ENCODE results near the gene PRPF40A.

DNA sequence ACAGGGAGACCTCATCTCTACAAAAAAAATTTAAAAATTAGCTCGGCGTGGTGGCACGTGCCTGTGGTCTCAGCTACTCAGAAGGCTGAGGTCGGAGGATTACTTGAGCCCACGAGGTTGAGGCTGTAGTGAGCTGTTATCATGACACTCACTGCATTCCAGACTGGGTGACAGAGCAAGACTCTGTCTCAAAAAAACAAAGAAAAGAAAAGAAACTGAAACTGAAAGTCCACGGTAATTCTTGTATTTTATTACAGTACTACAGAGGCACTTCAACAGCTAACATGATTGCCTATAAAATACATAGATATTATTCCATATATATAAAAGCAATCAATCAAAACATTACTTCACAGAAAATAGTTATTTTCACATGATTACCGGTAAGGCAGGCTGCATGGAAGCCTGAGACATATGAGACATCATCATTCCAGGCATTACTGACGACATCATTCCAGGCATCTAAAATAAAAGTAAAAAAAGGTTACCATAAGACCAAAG is 23.1 kb downstream of the PRPF40A start:
- TF ChIP-seq, protein P1, sequence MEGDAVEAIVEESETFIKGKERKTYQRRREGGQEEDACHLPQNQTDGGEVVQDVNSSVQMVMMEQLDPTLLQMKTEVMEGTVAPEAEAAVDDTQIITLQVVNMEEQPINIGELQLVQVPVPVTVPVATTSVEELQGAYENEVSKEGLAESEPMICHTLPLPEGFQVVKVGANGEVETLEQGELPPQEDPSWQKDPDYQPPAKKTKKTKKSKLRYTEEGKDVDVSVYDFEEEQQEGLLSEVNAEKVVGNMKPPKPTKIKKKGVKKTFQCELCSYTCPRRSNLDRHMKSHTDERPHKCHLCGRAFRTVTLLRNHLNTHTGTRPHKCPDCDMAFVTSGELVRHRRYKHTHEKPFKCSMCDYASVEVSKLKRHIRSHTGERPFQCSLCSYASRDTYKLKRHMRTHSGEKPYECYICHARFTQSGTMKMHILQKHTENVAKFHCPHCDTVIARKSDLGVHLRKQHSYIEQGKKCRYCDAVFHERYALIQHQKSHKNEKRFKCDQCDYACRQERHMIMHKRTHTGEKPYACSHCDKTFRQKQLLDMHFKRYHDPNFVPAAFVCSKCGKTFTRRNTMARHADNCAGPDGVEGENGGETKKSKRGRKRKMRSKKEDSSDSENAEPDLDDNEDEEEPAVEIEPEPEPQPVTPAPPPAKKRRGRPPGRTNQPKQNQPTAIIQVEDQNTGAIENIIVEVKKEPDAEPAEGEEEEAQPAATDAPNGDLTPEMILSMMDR (conservative IDR thresholded peaks at IDR 0.05 in 1 of 2, IDR thresholded peaks at IDR 0.05 in 1 of 2; ENCODE audit: low read depth in 1 of 2, low read length in 2 of 2), result no peak
- no peak for TF ChIP-seq EZH2 (IDR thresholded peaks at IDR 0.05; ENCODE audit: low read length, missing control alignments)
